ENCODE data around the gene UTP14C.

UTP14C gene

GRCh38 chr13:51999510-51999911 lies 25.0 kb upstream of the UTP14C start:
- no peak for TF ChIP-seq CTCF (IDR thresholded peaks at IDR 0.05)
- H3K36me3 ChIP-seq: no peaks in the 10 kb centered on the region
- no peaks in the 10 kb centered on the region for H3K9me3 ChIP-seq
- no peak overlapping the region for H3K27ac ChIP-seq
- peaks cover 0 to 10% of the 10 kb centered on the region in 2 experiments for H3K4me1 ChIP-seq (ENCODE audit: control insufficient read depth in 1 of 2, insufficient read depth in 1 of 2, low read depth in 1 of 2, low read length in 1 of 2)
- H3K27me3 ChIP-seq: no peaks in the 10 kb centered on the region
- H3K4me3 ChIP-seq (ENCODE audit: low read depth in 1 of 2, low read length in 1 of 2): no peak overlapping the region

- H3K9me3 ChIP-seq: no peaks in the 10 kb centered on the region
- H3K27me3 ChIP-seq: no peaks in the 10 kb centered on the region
- TF ChIP-seq CTCF (IDR thresholded peaks at IDR 0.05): no peak
- no peak overlapping the region for H3K4me3 ChIP-seq (ENCODE audit: low read depth in 1 of 2, low read length in 1 of 2)
- no peaks in the 10 kb centered on the region for H3K36me3 ChIP-seq
- no peak overlapping the region for H3K27ac ChIP-seq
- peaks cover 0 to 10% of the 10 kb centered on the region in 2 experiments for H3K4me1 ChIP-seq (ENCODE audit: control insufficient read depth in 1 of 2, insufficient read depth in 1 of 2, low read depth in 1 of 2, low read length in 1 of 2)
Measured at GRCh38 chr13:51999921-52000320, 24.6 kb upstream of the UTP14C start.

GRCh38 chr13:52001120-52001731 lies 23.3 kb upstream of the UTP14C start:
- no peaks in the 10 kb centered on the region for H3K36me3 ChIP-seq
- H3K9me3 ChIP-seq: no peaks in the 10 kb centered on the region
- H3K4me1 ChIP-seq (ENCODE audit: control insufficient read depth in 1 of 2, insufficient read depth in 1 of 2, low read depth in 1 of 2, low read length in 1 of 2): no peaks in the 10 kb centered on the region
- TF ChIP-seq CTCF (IDR thresholded peaks at IDR 0.05): peak; percentile 78
- peaks cover 2% of the 10 kb centered on the region for H3K27me3 ChIP-seq
- H3K27ac ChIP-seq: no peak overlapping the region
- H3K4me3 ChIP-seq (ENCODE audit: low read depth in 1 of 2, low read length in 1 of 2): no peak overlapping the region

- Histone ChIP-seq H3K36me3 (no peaks in the 10 kb centered on the region), H3K27me3 (peaks cover 10% of the 10 kb centered on the region), H3K9me3 (no peaks in the 10 kb centered on the region), H3K4me3 (ENCODE audit: low read depth in 1 of 2, low read length in 1 of 2) (no peak overlapping the region), H3K4me1 (ENCODE audit: control insufficient read depth in 1 of 2, insufficient read depth in 1 of 2, low read depth in 1 of 2, low read length in 1 of 2) (no peaks in the 10 kb centered on the region), H3K27ac (no peak overlapping the region)
- no peak for TF ChIP-seq CTCF (IDR thresholded peaks at IDR 0.05)
Measured at GRCh38 chr13:52002361-52002760, 22.1 kb upstream of the UTP14C start.

GRCh38 chr13:52003541-52003940 lies 20.9 kb upstream of the UTP14C start:
- no peak for TF ChIP-seq CTCF (IDR thresholded peaks at IDR 0.05)
- Histone ChIP-seq H3K9me3 (no peaks in the 10 kb centered on the region), H3K36me3 (no peaks in the 10 kb centered on the region), H3K4me3 (ENCODE audit: low read depth in 1 of 2, low read length in 1 of 2) (no peak overlapping the region), H3K27ac (no peak overlapping the region), H3K27me3 (peaks cover 22% of the 10 kb centered on the region), H3K4me1 (ENCODE audit: control insufficient read depth in 1 of 2, insufficient read depth in 1 of 2, low read depth in 1 of 2, low read length in 1 of 2) (no peaks in the 10 kb centered on the region)
